Neuronal stem cell (in vitro differentiated cells): Measurements from ENCODE around the gene POLG2.

Experiments
- DNase-seq: peaks from one replicate; pipeline ENCODE4 v3.0.0-alpha.2; 2013; ENCODE audit warnings: low spot score
- H2AFZ ChIP-seq: one replicate; pipeline ENCODE4 v1.6.1; 2013; ENCODE audit warnings: mild to moderate bottlenecking, low read length, inconsistent platforms
- H2AK5ac ChIP-seq: 2 replicates; pipeline ENCODE4 v1.6.1; 2013; ENCODE audit warnings: low read depth, mild to moderate bottlenecking, inconsistent platforms, low read length, moderate library complexity, mixed read lengths
- H2BK120ac ChIP-seq: 2 replicates; pipeline ENCODE4 v1.6.1; 2013; ENCODE audit warnings: low read depth, mild to moderate bottlenecking, inconsistent platforms, low read length, moderate library complexity, mixed read lengths
- H2BK12ac ChIP-seq: one replicate; pipeline ENCODE4 v1.6.1; 2013; ENCODE audit warnings: low read length, inconsistent platforms
- H2BK15ac ChIP-seq: 2 replicates; pipeline ENCODE4 v1.6.1; 2013; ENCODE audit warnings: mild to moderate bottlenecking, low read length, inconsistent platforms, mixed read lengths
- H2BK5ac ChIP-seq: one replicate; pipeline ENCODE4 v1.6.1; 2013; ENCODE audit warnings: inconsistent platforms, mild to moderate bottlenecking, low read length, moderate library complexity
- H3K14ac ChIP-seq: one replicate; pipeline ENCODE4 v1.6.1; 2013; ENCODE audit warnings: low read length, inconsistent platforms
- H3K18ac ChIP-seq: 2 replicates; pipeline ENCODE4 v1.6.1; 2013; ENCODE audit warnings: low read length, inconsistent platforms
- H3K23ac ChIP-seq: 2 replicates; pipeline ENCODE4 v1.6.1; 2013; ENCODE audit warnings: low read depth, mild to moderate bottlenecking, mixed read lengths, low read length, inconsistent platforms; ENCODE audit not compliant: poor library complexity
- H3K27ac ChIP-seq: replicated peaks from 3 replicates; pipeline ENCODE4 v1.5.1; 2013; ENCODE audit warnings: low read length, inconsistent platforms
- H3K27me3 ChIP-seq, 3 experiments: 2 replicates each; pipeline ENCODE4 v1.6.1; 2013; ENCODE audit warnings: low read length in 3 of 3, mild to moderate bottlenecking in 2 of 3, inconsistent platforms in 1 of 3, low read depth in 1 of 3, mixed read lengths in 1 of 3, moderate library complexity in 1 of 3; ENCODE audit not compliant: control insufficient read depth in 3 of 3, insufficient read depth in 3 of 3
- H3K36me3 ChIP-seq, 2 donors: replicated peaks in 1 of 2; 2 replicates each; pipeline ENCODE4 v1.6.1; 2013; ENCODE audit warnings: low read length in 2 of 2; ENCODE audit not compliant: control insufficient read depth in 2 of 2, insufficient read depth in 2 of 2
- H3K4ac ChIP-seq: 2 replicates; pipeline ENCODE4 v1.6.1; 2013; ENCODE audit warnings: inconsistent platforms, mild to moderate bottlenecking, low read length, moderate library complexity
- H3K4me1 ChIP-seq, 2 donors: 1 replicate in 1 of 2; 2 replicates in 1 of 2; pipeline ENCODE4 v1.6.1; 2013; ENCODE audit warnings: low read length in 2 of 2, low read depth in 1 of 2; ENCODE audit not compliant: control insufficient read depth in 2 of 2, insufficient read depth in 1 of 2
- H3K4me2 ChIP-seq: one replicate; pipeline ENCODE4 v1.6.1; 2013; ENCODE audit warnings: mild to moderate bottlenecking, low read length, inconsistent platforms; ENCODE audit not compliant: insufficient read depth, poor library complexity, severe bottlenecking
- H3K4me3 ChIP-seq, 2 donors: 2 replicates each; pipeline ENCODE4 v1.5.1; 2013; ENCODE audit warnings: low read length in 2 of 2, mild to moderate bottlenecking in 2 of 2, inconsistent platforms in 1 of 2, moderate library complexity in 1 of 2
- H3K79me1 ChIP-seq: one replicate; pipeline ENCODE4 v1.6.1; 2013; ENCODE audit warnings: low read depth, mild to moderate bottlenecking, inconsistent platforms, low read length, moderate library complexity
- H3K9ac ChIP-seq: one replicate; pipeline ENCODE4 v1.6.1; 2013; ENCODE audit warnings: mild to moderate bottlenecking, low read depth, low read length, inconsistent platforms; ENCODE audit not compliant: poor library complexity
- H3K9me3 ChIP-seq, 2 donors: replicated peaks in 1 of 2; 2 replicates each; pipeline versions ENCODE3 to v1.6.1; 2013; ENCODE audit warnings: low read length in 2 of 2, mild to moderate bottlenecking in 2 of 2, inconsistent platforms in 1 of 2, low read depth in 1 of 2, mixed read lengths in 1 of 2, moderate library complexity in 1 of 2; ENCODE audit not compliant: control insufficient read depth in 2 of 2, insufficient read depth in 1 of 2
- H4K8ac ChIP-seq: one replicate; pipeline ENCODE4 v1.6.1; 2013; ENCODE audit warnings: low read depth, mild to moderate bottlenecking, inconsistent platforms, low read length, moderate library complexity
- H4K91ac ChIP-seq: one replicate; pipeline ENCODE4 v1.6.1; 2013; ENCODE audit warnings: low read length, low read depth, mild to moderate bottlenecking, inconsistent platforms; ENCODE audit not compliant: poor library complexity
- WGBS, 2 donors: extraction: QIAGEN DNeasy Blood & Tissue Kit; methylation state at CpG; one replicate each; pipeline ENCODE4 v1.1.7; 2013; ENCODE audit warnings: missing lambda C conversion rate in 2 of 2, mixed read lengths in 1 of 2; ENCODE audit not compliant: insufficient read length in 2 of 2, insufficient replicate concordance in 1 of 2; ENCODE audit errors: extremely low coverage in 2 of 2; 5-methylcytosine and 5-hydroxymethylcytosine counted together

POLG2 gene

DNA sequence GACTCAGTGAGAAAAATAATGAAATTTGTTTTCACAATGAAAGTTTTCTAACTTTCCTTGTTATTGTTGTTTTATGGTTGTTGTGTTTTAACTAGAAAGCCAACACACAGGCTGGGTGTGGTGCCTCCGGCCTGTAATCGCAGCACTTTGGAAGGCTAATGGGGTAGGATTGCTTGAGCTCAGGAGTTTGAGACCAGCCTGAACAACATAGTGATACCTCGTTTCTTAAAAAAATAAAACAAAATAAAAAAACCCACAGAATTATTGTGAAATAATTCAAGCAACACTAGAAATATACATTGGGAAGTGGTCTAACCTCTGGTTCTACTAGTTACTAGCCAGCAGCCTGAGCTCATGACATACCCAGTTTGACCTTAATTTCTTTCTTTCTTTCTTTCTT lies 47.3 kb downstream of the POLG2 start:
- Histone ChIP-seq H3K23ac (no peak overlapping the region), H2BK5ac (no peak overlapping the region), H3K4me2 (no peak overlapping the region), H3K4me1 (no peaks in the 10 kb centered on the region), H2BK120ac (no peak overlapping the region), H2BK12ac (no peak overlapping the region), H2AK5ac (no peak overlapping the region), H3K36me3 (no peaks in the 10 kb centered on the region), H3K9me3 (no peaks in the 10 kb centered on the region), H3K27me3 (peaks cover 0 to 6% (median 0%) of the 10 kb centered on the region in 3 experiments), H4K8ac (no peak overlapping the region), H3K4ac (no peak overlapping the region), H3K14ac (no peak overlapping the region), H3K9ac (no peak overlapping the region), H3K79me1 (no peaks in the 10 kb centered on the region), H4K91ac (no peak overlapping the region), H2AFZ (no peak overlapping the region), H2BK15ac (no peak overlapping the region), H3K18ac (no peak overlapping the region), H3K27ac (no peak overlapping the region), H3K4me3 (no peak overlapping the region)
- WGBS, 2 donors, result no CpG with 5 or more reads among the region's 3 CpGs
- no peak for DNase-seq

DNA sequence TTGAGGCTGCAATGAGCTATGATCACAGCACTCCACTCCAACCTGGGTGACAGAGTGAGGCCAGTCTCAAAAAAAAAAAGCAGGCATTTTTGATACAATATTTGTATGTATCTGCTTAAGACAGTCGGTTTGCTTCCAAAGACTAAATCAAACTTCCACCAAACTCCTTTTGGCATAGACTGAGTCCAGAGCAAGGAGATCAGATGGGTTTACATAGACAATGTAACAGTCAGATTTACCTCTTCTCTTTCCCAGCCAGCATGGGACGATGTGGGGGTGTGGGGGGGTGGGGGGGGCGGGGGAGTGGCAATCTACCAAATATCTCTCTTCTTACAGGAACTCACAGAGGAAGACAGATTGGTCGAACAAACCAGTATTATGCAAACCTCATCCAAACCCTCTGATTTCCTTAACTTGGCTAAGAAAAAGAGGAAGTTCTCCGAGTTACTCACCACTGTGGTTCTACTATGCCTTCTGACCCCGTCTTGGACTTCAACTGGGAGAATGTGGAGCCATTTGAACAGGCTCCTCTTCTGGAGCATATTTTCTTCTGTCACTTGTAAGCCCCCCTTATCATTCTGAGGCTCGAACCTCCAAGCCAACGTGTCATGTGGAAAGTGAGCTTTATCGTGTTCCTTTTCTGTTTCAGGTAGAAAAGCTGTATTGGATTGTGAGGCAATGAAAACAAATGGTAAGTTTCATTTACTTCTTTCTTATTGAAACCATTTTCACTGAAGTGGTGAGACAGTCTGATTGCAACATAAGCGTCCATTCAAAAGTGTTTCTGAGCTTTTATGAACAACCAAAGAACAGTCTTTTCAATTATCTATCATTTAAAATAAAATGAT lies 48.0 kb downstream of the POLG2 start, which contains the start of gene MILR1:
Gene MILR1, plus strand, starts transcription at position 451 of the 848 bp plus-strand sequence. Its CDS starts 54 bp downstream, at position 505.
- no peak for DNase-seq
- Histone ChIP-seq H2AFZ (no peak within 1 kb of the TSS), H3K27ac (no peak within 1 kb of the TSS)

DNA sequence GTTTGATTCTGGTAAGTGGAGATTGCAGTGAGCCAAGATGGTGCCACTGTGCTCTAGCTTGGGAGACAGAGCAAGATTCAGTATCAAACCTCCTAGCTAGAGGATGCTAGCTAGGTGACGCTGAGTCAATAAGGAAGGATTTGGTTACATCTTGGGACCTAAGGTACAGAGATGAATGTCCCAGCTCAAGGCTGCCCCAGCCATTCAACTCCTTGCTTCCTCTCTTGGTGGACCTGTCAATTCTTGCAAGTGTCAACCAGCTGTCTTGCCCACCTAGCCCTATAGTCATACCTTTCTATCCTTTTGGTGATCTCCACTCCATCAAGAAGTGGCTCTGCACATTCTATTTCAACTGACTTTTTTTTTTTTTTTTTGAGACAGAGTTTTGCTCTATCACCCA lies 49.3 kb downstream of the POLG2 start:
- no peak for DNase-seq
- WGBS, 2 donors, result no CpG with 5 or more reads among the region's 1 CpG
- Histone ChIP-seq H2BK120ac (no peak overlapping the region), H2BK15ac (no peak overlapping the region), H2BK5ac (no peak overlapping the region), H2BK12ac (no peak overlapping the region), H3K4me3 (no peak overlapping the region), H3K27ac (no peak overlapping the region), H3K79me1 (no peaks in the 10 kb centered on the region), H2AK5ac (no peak overlapping the region), H3K4me1 (no peaks in the 10 kb centered on the region), H4K91ac (no peak overlapping the region), H4K8ac (no peak overlapping the region), H3K23ac (no peak overlapping the region), H3K14ac (no peak overlapping the region), H3K27me3 (peaks cover 0 to 6% (median 0%) of the 10 kb centered on the region in 3 experiments), H3K9me3 (no peaks in the 10 kb centered on the region), H3K18ac (no peak overlapping the region), H3K4ac (no peak overlapping the region), H2AFZ (no peak overlapping the region), H3K36me3 (no peaks in the 10 kb centered on the region), H3K4me2 (no peak overlapping the region), H3K9ac (no peak overlapping the region)

More for the DNA sequence above, 48.0 kb downstream of the POLG2 start, which contains the start of gene MILR1:
- Histone ChIP-seq H3K4me1 (no peaks in the 10 kb centered on the region), H3K4me2 (no peak within 1 kb of the TSS), H3K9ac (no peak within 1 kb of the TSS), H4K91ac (no peak within 1 kb of the TSS), H3K27me3 (peaks cover 0 to 6% (median 0%) of the 10 kb centered on the region in 3 experiments), H3K9me3 (no peaks in the 10 kb centered on the region), H3K79me1 (no peaks in the 10 kb centered on the region), H3K4me3 (no peak within 1 kb of the TSS), H2BK5ac (no peak within 1 kb of the TSS), H4K8ac (no peak within 1 kb of the TSS), H3K18ac (no peak within 1 kb of the TSS), H3K36me3 (no peaks in the 10 kb centered on the region), H2BK15ac (no peak within 1 kb of the TSS), H2BK12ac (no peak within 1 kb of the TSS), H3K4ac (no peak within 1 kb of the TSS), H2BK120ac (no peak within 1 kb of the TSS), H2AK5ac (no peak within 1 kb of the TSS), H3K14ac (no peak within 1 kb of the TSS), H3K23ac (no peak within 1 kb of the TSS)
- WGBS, 2 donors, result no CpG with 5 or more reads among the region's 10 CpGs

DNA sequence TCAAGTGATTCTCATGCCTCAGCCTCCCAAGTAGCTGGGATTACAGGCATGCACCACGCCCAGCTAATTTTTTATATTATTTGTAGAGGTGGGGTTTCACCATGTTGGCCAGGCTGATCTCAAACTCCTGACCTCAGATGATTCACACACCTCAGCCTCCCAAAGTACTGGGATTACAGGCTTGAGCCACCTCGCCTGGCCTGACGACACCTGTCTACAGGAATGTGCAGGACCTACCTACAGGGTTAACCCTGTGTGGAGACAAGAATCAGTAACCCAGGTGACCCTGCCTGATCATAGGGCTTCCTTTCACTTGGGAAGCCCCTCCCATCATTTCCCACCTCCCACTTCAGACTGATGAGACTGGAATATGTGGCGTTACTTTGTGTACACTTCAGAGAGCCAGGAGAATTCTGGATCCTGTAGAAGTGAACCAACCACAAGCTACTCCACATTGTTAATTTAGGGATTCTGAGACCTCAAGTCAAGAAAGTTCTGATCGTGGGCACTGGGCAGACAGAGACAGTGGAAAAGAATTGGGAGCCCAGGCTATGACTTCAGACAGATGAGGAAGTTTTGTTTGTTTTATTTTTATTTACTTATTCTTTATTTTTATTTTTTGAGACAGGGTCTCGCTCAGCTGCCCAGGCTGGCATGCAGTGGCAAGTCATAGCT lies 53.6 kb downstream of the POLG2 start:
- Histone ChIP-seq H3K4me2 (no peak overlapping the region), H3K4me1 (no peaks in the 10 kb centered on the region), H2AFZ (no peak overlapping the region), H2BK15ac (no peak overlapping the region), H3K4ac (no peak overlapping the region), H3K18ac (no peak overlapping the region), H3K4me3 (no peak overlapping the region), H3K23ac (no peak overlapping the region), H2BK12ac (no peak overlapping the region), H4K91ac (no peak overlapping the region), H3K14ac (no peak overlapping the region), H3K27ac (no peak overlapping the region), H3K36me3 (no peaks in the 10 kb centered on the region), H2BK120ac (no peak overlapping the region), H3K9ac (no peak overlapping the region), H2BK5ac (no peak overlapping the region), H3K79me1 (no peaks in the 10 kb centered on the region), H3K9me3 (peaks cover 2 to 3% of the 10 kb centered on the region in 2 donors), H3K27me3 (no peaks in the 10 kb centered on the region), H4K8ac (no peak overlapping the region), H2AK5ac (no peak overlapping the region)
- no peak for DNase-seq
- no CpG with 5 or more reads among the region's 6 CpGs for WGBS, 2 donors
